Muscle of leg (tissue), 11 donors: ENCODE results near the gene ARHGEF37. TPM values are rescaled to one million over a fixed set of nuclear protein-coding genes. Genes with fewer than 3 reads are reported as not detected.
A peak's percentile ranks its signal among the peaks of the same experiment; 100 is the strongest.

Experiments
- DNase-seq: peaks from one replicate; pipeline ENCODE4 v3.0.0; 2013
- H3K27ac ChIP-seq: one replicate; pipeline ENCODE4 v1.5.1; 2013; ENCODE audit warnings: mild to moderate bottlenecking, low read length, control low read depth
- H3K27me3 ChIP-seq: one replicate; pipeline ENCODE4 v1.6.1; 2013; ENCODE audit warnings: low read length; ENCODE audit not compliant: control insufficient read depth, insufficient read depth
- H3K36me3 ChIP-seq: one replicate; pipeline ENCODE4 v1.6.1; 2013; ENCODE audit warnings: low read length; ENCODE audit not compliant: control insufficient read depth, insufficient read depth
- H3K4me1 ChIP-seq: one replicate; pipeline ENCODE4 v1.6.1; 2013; ENCODE audit warnings: low read length; ENCODE audit not compliant: control insufficient read depth, insufficient read depth
- H3K4me3 ChIP-seq: one replicate; pipeline ENCODE4 v1.5.1; 2013; ENCODE audit warnings: low read length, control low read depth
- H3K9me3 ChIP-seq: replicated peaks from 2 replicates; pipeline ENCODE4 v1.6.1; 2013; ENCODE audit warnings: low read depth, low read length; ENCODE audit not compliant: control insufficient read depth
- WGBS: methylation state at CpG from one replicate; pipeline ENCODE4 v1.1.5; 2013; ENCODE audit warnings: missing lambda C conversion rate; ENCODE audit not compliant: insufficient coverage; 5-methylcytosine and 5-hydroxymethylcytosine counted together
- polyA plus RNA-seq, 8 donors: library from polyadenylated mRNA; unstranded; fragments of 120-200 nt; gene quantifications; one replicate each; pipeline versions ENCODE4 v1.2.1 to v1.2.3, GENCODE V29; 2013; ENCODE audit warnings: inconsistent platforms in 1 of 8, low replicate concordance in 1 of 8; ENCODE audit not compliant: insufficient read length in 8 of 8, insufficient read depth in 1 of 8
- total RNA-seq: library from RNA; stranded (reverse); fragments of 120-200 nt; gene quantifications from one replicate; pipeline ENCODE4 v1.2.4, GENCODE V29; 2013

The ARHGEF37 gene
- total and polyA plus RNA-seq, 9 donors: 2.8 to 4.2 (median 3.7) TPM

GRCh38 chr5:149623473-149623872, 42.2 kb downstream of the ARHGEF37 start:
- WGBS: 67% methylated on average over 3 of the region's 3 CpGs
- no peak for DNase-seq

GRCh38 chr5:149627070-149627469, 45.8 kb downstream of the ARHGEF37 start:
- Histone ChIP-seq H3K27me3 (no peaks in the 10 kb centered on the region), H3K4me3 (no peak overlapping the region), H3K9me3 (no peaks in the 10 kb centered on the region), H3K4me1 (no peaks in the 10 kb centered on the region), H3K27ac (no peak overlapping the region), H3K36me3 (peaks cover 3% of the 10 kb centered on the region)
- DNase-seq: no peak
- WGBS: 89% methylated on average over 12 of the region's 12 CpGs

More at GRCh38 chr5:149623473-149623872, 42.2 kb downstream of the ARHGEF37 start:
- no peak overlapping the region for H3K27ac ChIP-seq
- no peaks in the 10 kb centered on the region for H3K4me1 ChIP-seq
- H3K9me3 ChIP-seq: no peaks in the 10 kb centered on the region
- H3K4me3 ChIP-seq: no peak overlapping the region
- H3K27me3 ChIP-seq: no peaks in the 10 kb centered on the region
- peaks cover 3% of the 10 kb centered on the region for H3K36me3 ChIP-seq

- peaks cover 3% of the 10 kb centered on the region for H3K36me3 ChIP-seq
- no peaks in the 10 kb centered on the region for H3K27me3 ChIP-seq
- H3K4me1 ChIP-seq: no peaks in the 10 kb centered on the region
- 94% methylated on average over 2 of the region's 6 CpGs for WGBS
- no peak overlapping the region for H3K27ac ChIP-seq
- no peaks in the 10 kb centered on the region for H3K9me3 ChIP-seq
- no peak overlapping the region for H3K4me3 ChIP-seq
- peak; percentile 24 for DNase-seq
These were observed 46.9 kb downstream of the ARHGEF37 start for GRCh38 chr5:149628221-149628620.

- no peak overlapping the region for H3K4me3 ChIP-seq
- H3K9me3 ChIP-seq: no peaks in the 10 kb centered on the region
- no peaks in the 10 kb centered on the region for H3K4me1 ChIP-seq
- DNase-seq: no peak
- 69% methylated on average over 4 of the region's 5 CpGs for WGBS
- no peaks in the 10 kb centered on the region for H3K27me3 ChIP-seq
- H3K36me3 ChIP-seq: peaks cover 3% of the 10 kb centered on the region
- no peak overlapping the region for H3K27ac ChIP-seq
These were observed 47.6 kb downstream of the ARHGEF37 start for GRCh38 chr5:149628846-149629388.

GRCh38 chr5:149629421-149629820, 48.1 kb downstream of the ARHGEF37 start:
- Histone ChIP-seq H3K27ac (no peak overlapping the region), H3K9me3 (no peaks in the 10 kb centered on the region), H3K4me1 (no peaks in the 10 kb centered on the region), H3K27me3 (no peaks in the 10 kb centered on the region), H3K4me3 (no peak overlapping the region), H3K36me3 (peaks cover 3% of the 10 kb centered on the region)
- 80% methylated on average over 3 of the region's 5 CpGs for WGBS
- DNase-seq: no peak

- Histone ChIP-seq H3K27ac (no peak overlapping the region), H3K27me3 (no peaks in the 10 kb centered on the region), H3K4me1 (no peaks in the 10 kb centered on the region), H3K9me3 (no peaks in the 10 kb centered on the region), H3K36me3 (peaks cover 3% of the 10 kb centered on the region), H3K4me3 (no peak overlapping the region)
- no peak for DNase-seq
- 83% methylated on average over 5 of the region's 8 CpGs for WGBS
These were observed 49.0 kb downstream of the ARHGEF37 start for GRCh38 chr5:149630337-149630736.

- H3K27me3 ChIP-seq: no peaks in the 10 kb centered on the region
- H3K4me1 ChIP-seq: no peaks in the 10 kb centered on the region
- H3K4me3 ChIP-seq: no peak overlapping the region
- H3K36me3 ChIP-seq: peaks cover 3% of the 10 kb centered on the region
- H3K9me3 ChIP-seq: no peaks in the 10 kb centered on the region
- WGBS: 100% methylated on average over 2 of the region's 2 CpGs
- H3K27ac ChIP-seq: no peak overlapping the region
- no peak for DNase-seq
These were observed 50.2 kb downstream of the ARHGEF37 start for GRCh38 chr5:149631506-149631905.

- WGBS: 61% methylated on average over 4 of the region's 12 CpGs
- Histone ChIP-seq H3K36me3 (no peaks in the 10 kb centered on the region), H3K27me3 (no peaks in the 10 kb centered on the region), H3K4me1 (no peaks in the 10 kb centered on the region), H3K27ac (no peak overlapping the region), H3K9me3 (no peaks in the 10 kb centered on the region), H3K4me3 (no peak overlapping the region)
- no peak for DNase-seq
These were observed 51.3 kb downstream of the ARHGEF37 start for GRCh38 chr5:149632311-149633251.

GRCh38 chr5:149633476-149634350, 52.4 kb downstream of the ARHGEF37 start:
- Histone ChIP-seq H3K4me1 (no peaks in the 10 kb centered on the region), H3K27ac (no peak overlapping the region), H3K36me3 (no peaks in the 10 kb centered on the region), H3K9me3 (no peaks in the 10 kb centered on the region), H3K27me3 (no peaks in the 10 kb centered on the region), H3K4me3 (no peak overlapping the region)
- no peak for DNase-seq
- WGBS: 63% methylated on average over 5 of the region's 8 CpGs

- Histone ChIP-seq H3K4me3 (no peak overlapping the region), H3K27me3 (no peaks in the 10 kb centered on the region), H3K9me3 (no peaks in the 10 kb centered on the region), H3K4me1 (peaks cover 6% of the 10 kb centered on the region), H3K27ac (no peak overlapping the region), H3K36me3 (no peaks in the 10 kb centered on the region)
- WGBS: 85% methylated on average over 2 of the region's 2 CpGs
- DNase-seq: no peak
These were observed 54.1 kb downstream of the ARHGEF37 start for GRCh38 chr5:149635394-149635793.
